Ovary (tissue), 3 donors: ENCODE data around the gene UGDH.

Experiments
- EP300 ChIP-seq: sonication (generic); formaldehyde crosslinking; IDR thresholded peaks from one replicate; pipeline ENCODE4 v1.6.1; 2017; ENCODE audit warnings: antibody characterized with exemption
- TF ChIP-seq, protein P1 (sequence below), 3 donors: fragments of 450-650 bp in 2 of 3; fragments of 200-600 bp in 1 of 3; IDR thresholded peaks; one replicate each; pipeline versions ENCODE4 v1.5.1 to v1.8.0; 2016 to 2022; ENCODE audit warnings: antibody characterized with exemption in 3 of 3, mild to moderate bottlenecking in 1 of 3
- donor health status: DM: no; HTN: no; CAD: no.

DNA sequence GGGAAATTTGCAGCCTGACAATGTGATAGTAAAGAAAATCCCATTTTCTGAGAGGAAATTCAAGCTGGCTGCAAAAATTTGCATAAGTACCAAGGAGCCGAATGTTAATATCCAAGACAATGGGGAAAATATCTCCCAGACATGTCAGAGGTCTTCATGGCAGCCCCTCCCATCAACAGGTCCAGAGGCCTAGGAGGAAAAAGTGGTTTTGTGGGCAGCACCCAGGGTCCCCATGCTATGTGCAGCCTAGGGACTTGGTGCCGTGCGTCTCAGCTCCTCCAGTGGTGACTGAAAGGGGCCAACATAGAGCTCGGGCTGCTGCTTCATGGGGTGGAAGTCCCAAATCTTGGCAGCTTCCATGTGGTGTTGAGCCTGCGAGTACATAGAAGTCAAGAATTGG, 6.3 kb upstream of the UGDH start:
- TF ChIP-seq, protein P1, sequence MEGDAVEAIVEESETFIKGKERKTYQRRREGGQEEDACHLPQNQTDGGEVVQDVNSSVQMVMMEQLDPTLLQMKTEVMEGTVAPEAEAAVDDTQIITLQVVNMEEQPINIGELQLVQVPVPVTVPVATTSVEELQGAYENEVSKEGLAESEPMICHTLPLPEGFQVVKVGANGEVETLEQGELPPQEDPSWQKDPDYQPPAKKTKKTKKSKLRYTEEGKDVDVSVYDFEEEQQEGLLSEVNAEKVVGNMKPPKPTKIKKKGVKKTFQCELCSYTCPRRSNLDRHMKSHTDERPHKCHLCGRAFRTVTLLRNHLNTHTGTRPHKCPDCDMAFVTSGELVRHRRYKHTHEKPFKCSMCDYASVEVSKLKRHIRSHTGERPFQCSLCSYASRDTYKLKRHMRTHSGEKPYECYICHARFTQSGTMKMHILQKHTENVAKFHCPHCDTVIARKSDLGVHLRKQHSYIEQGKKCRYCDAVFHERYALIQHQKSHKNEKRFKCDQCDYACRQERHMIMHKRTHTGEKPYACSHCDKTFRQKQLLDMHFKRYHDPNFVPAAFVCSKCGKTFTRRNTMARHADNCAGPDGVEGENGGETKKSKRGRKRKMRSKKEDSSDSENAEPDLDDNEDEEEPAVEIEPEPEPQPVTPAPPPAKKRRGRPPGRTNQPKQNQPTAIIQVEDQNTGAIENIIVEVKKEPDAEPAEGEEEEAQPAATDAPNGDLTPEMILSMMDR (IDR thresholded peaks at IDR 0.05) = no peak
- no peak for TF ChIP-seq EP300
